Measurements from ENCODE around the gene SLC5A2.

DNA sequence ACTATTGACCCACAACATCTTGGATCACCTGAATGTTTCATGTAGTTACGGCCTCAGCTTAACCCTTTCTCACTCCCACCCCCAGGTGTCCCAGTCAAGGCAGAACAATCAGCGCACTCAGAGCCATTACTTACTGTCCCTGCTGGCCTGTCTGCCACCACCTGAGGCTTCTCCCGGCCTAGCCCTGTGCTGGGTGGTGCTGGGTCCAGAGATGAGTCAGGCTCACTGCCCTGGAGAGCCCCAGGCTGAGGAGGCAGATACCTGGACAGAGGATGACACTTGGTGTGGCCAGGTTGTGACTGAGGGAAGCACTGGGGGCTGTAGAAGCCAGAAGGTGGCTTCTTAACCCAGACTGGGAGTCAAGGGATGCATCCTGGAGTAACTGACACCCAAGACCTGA, 4.0 kb upstream of the SLC5A2 start:
- TF ChIP-seq POLR2A (IDR thresholded peaks at IDR 0.05), result no peak
- no peak for TF ChIP-seq CTCF (IDR thresholded peaks at IDR 0.05)
